C4-2B (cell line): ENCODE measurements around the gene HOXA1.

Experiments used
- CTCF ChIP-seq: fragments of 450-650 bp; conservative IDR thresholded peaks from 2 replicates; pipeline ENCODE4 v1.5.1; 2017; ENCODE audit warnings: mild to moderate bottlenecking
- ZFX ChIP-seq: fragments of 450-650 bp; IDR thresholded peaks from 2 replicates; pipeline ENCODE4 v1.6.1; 2017

GRCh38 chr7:27065709-27066108 lies 30.1 kb downstream of the HOXA1 start:
- TF ChIP-seq CTCF, result no peak
- TF ChIP-seq ZFX, result no peak
